ENCODE results near the gene COL21A1. TPM values are rescaled to one million over a fixed set of nuclear protein-coding genes. Genes with fewer than 3 reads are reported as not detected.

Gene COL21A1
- total RNA-seq, 1 experiment from 2014 or later = not detected

DNA sequence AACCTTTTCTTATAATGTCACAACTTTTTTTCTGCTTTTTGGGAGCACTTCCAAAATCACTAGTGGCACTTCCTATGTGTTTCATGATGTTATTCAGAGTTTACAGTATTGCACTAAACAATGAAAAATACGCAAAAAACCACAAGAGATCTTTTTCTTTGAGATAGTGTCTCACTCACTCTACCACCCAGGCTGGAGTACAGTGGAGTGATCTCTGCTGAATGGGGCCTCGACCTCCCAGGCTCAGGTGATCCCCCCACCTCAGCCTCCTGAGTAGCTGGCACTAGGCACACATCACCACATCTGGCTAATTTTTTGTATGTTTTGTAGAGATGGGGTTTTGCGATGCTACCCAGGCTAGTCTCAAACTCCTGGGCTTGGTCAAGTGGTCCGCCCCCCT, 158.7 kb downstream of the COL21A1 start:
- DNase-seq (ENCODE audit: low read depth) = no peak
- in situ Hi-C loops (cut with HindIII; ENCODE audit: low pct_unique_long_range_greater_than_20kb, low sequenced_read_pairs) = no loop called here

DNA sequence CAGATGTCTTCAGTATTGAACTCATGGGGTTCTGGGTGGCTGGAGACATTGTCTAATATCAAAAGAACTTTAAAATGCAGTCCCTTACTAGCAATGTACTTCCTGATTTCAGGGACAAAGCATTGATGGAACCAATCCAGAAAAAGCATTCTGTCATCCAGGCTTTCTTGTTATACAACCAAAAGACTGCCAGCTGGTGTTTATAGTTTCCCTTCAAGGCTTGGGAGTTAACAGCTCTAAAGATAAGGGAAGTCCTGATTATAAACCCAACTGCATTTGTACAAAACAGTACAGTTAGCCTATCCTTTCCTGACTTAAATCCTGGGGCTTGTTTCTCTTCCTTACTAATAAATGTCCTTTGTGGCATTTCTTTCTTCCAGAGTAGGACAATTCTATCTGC, 160.0 kb downstream of the COL21A1 start:
- in situ Hi-C loops (cut with HindIII; ENCODE audit: low pct_unique_long_range_greater_than_20kb, low sequenced_read_pairs) = no loop called here

DNA sequence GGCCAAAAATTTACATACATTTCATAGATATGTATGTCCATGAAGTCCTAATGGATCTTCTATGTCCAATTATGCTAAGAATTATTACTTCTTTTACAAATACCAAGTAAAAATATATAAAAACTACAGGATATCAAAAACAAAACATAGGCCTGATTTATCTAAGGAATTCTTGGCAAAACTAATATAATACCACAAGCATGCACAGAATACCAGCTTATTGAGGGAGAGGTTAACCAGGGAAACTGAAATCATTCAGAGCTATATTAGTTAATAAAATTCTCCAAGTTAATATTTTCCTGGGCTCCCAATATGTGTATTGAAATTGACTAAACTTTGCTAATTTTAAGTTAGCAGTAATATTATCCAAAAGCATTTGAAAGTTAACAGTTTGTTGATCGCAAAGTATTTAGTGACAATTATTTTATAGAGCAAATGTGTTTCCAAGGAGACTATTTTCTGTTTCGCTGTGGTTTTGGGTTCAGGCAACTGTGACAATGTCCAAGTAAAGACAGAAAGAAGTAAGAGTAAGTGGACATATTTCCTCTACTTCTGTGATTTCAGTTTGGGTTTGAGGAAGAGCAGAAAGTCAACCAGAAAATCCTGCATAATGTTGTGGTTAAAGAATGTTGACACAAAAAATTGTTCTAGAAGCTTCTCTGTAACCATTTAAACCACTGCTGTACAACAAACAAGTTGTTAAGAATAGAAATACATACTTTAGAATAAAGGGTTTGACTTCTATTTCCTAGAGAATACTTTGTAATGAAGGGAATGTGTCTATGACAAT, 167.4 kb downstream of the COL21A1 start:
- in situ Hi-C loops (cut with HindIII; ENCODE audit: low pct_unique_long_range_greater_than_20kb, low sequenced_read_pairs) = no loop called here

More for the DNA sequence above, 160.0 kb downstream of the COL21A1 start:
- no peak for DNase-seq (ENCODE audit: low read depth)

GRCh38 chr6:56076033-56076432, 171.3 kb downstream of the COL21A1 start:
- in situ Hi-C loops (cut with HindIII; ENCODE audit: low pct_unique_long_range_greater_than_20kb, low sequenced_read_pairs) = no loop called here
- DNase-seq (ENCODE audit: low read depth) = peak; percentile 47

More for the DNA sequence above, 167.4 kb downstream of the COL21A1 start:
- no peak for DNase-seq (ENCODE audit: low read depth)

DNA sequence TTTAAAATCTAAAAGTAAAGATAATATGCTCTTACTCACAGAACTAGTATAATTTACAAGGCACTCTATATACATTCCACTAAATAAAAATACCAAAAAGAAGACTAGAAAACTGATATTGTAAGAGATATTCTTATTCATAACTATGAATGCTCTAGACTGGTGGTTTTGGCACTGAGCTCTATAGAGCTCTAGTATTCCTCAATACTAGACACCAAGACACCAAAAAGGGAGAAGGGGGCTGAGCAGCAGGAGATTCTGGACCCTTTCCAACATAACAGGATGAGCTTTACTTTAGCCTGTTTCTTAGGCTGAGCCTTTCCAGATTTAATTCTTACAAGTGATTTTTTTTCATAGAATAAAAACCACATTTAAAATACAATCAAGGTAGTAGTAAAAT, 173.6 kb downstream of the COL21A1 start:
- no peak for DNase-seq (ENCODE audit: low read depth)
- in situ Hi-C loops (cut with HindIII; ENCODE audit: low pct_unique_long_range_greater_than_20kb, low sequenced_read_pairs) = no loop called here

DNA sequence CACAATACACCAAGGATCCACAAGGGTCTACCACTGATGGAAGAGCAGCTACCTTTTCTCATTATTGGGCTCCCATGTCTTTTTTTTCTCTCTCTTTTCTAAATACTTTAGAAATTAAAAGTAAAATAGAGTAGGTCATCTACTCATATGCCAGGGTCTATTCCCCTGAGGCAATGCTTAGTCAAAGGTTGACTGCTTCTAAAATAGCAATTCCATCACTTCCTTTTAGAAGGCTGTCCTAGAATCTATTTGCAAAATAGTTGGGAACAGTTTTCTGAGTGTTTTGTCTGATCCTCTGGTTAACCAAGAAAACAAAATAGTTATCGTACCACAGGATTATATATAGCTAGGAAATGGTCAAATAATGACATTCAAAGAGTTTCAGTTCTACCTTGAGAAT, 174.1 kb downstream of the COL21A1 start:
- in situ Hi-C loops (cut with HindIII; ENCODE audit: low pct_unique_long_range_greater_than_20kb, low sequenced_read_pairs) = no loop called here

DNA sequence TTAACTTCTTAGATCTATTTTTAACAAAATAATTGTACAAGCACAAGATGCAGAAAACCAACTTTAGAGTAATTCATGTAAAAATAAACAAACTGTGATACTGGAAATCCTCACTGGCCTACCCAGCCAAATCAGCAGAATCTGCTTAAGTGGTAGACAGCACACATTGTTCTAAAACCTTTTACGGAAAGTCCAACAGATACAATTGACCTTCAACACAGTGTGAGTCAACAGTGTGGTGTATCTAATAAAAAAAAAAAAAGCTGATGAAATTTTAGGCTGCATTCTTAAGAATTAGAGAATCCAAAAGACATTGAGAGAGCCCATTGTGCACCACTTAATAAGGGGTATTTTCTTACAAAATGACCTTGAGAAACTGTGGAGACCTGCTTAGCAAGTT, 174.5 kb downstream of the COL21A1 start:
- in situ Hi-C loops (cut with HindIII; ENCODE audit: low pct_unique_long_range_greater_than_20kb, low sequenced_read_pairs) = no loop called here
- no peak for DNase-seq (ENCODE audit: low read depth)

More for the DNA sequence above, 174.1 kb downstream of the COL21A1 start:
- no peak for DNase-seq (ENCODE audit: low read depth)

DNA sequence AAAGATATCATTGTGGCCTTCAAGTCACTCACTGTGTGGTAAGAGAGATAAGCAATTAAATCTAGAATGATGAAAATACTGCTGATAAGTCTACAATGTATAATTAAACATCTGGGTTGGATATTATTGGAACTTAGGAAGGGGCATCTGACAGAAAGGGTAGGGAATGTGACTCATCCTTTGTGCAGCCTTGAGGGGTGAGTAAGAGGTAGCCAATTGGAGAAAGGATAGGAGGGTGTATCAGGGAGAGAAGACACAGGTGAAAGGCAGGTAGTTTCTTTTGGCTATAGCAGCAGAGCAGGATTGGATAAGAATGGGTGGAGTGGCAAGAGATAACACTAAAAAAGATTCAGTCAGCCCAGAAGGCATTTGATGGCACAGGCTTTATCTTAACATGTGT, 182.0 kb downstream of the COL21A1 start:
- in situ Hi-C loops (cut with HindIII; ENCODE audit: low pct_unique_long_range_greater_than_20kb, low sequenced_read_pairs) = no loop called here

DNA sequence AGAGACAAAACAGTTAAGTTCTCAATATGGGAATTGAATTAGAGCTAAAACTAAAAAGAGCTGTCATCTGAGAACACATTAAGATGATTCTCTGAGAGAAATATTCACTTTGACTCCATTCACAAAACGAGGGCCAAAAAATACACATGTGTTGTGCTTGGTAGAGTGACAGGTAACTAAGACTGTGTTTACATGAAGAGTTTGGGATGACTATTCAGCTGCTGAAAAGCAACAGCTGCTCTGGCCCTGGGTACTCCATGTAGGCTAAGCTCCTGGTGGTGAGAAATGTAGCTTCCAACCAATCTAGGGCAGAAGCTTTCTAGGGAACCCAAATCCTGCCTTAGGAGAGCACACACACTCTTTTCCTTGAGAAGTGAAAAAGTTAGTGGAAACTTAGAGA, 184.5 kb downstream of the COL21A1 start:
- no peak for DNase-seq (ENCODE audit: low read depth)
- in situ Hi-C loops (cut with HindIII; ENCODE audit: low pct_unique_long_range_greater_than_20kb, low sequenced_read_pairs) = no loop called here

More for the DNA sequence above, 182.0 kb downstream of the COL21A1 start:
- no peak for DNase-seq (ENCODE audit: low read depth)

DNA sequence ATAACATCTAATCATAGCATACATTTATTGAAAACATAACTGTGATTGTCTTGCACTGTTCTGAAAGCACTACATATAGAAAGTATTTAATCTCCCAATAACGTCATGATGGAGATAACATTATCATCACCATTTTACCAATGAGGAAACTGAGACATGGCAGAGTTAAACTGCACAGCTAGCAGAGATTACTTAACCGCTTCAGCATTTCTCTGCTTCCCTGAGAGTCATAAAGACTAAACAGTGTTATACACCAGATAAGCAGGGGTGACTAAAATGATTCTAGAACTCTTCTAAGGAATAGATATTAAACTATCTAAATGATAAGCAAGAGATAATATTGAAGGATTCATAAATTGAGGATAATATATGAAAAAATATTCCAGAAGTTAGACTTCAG, 188.7 kb downstream of the COL21A1 start:
- DNase-seq (ENCODE audit: low read depth) = no peak
- in situ Hi-C loops (cut with HindIII; ENCODE audit: low pct_unique_long_range_greater_than_20kb, low sequenced_read_pairs) = no loop called here

DNA sequence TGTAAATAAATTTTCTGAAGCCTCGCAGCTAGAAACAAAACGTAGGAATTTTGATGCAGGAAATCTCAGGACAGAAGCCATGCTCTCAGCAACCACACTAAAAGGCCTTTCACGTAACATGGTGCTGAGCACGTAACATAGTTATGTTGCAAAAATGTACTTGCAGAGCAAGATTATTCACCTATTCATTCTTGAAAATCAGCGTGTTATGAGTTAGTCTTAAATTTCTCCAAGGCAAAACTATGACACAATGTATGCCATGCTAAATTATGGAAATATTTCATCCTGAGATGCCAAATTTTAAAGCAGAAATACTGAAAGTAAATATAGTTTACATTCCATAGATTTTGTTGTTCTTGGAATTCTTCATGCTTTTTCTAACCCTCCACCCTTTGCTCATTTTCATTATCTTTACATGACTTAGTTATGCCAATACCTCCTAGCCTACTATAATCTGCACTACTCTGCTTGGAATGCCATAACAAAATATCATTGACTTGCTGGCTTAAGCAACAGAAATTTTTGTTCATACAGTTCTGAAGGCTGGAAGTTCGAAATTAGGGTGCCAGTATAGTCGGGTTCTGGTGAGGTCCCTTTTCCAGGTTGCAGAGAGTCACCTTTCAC, 192.2 kb downstream of the COL21A1 start:
- in situ Hi-C loops (cut with HindIII; ENCODE audit: low pct_unique_long_range_greater_than_20kb, low sequenced_read_pairs) = no loop called here
- no peak for DNase-seq (ENCODE audit: low read depth)

DNA sequence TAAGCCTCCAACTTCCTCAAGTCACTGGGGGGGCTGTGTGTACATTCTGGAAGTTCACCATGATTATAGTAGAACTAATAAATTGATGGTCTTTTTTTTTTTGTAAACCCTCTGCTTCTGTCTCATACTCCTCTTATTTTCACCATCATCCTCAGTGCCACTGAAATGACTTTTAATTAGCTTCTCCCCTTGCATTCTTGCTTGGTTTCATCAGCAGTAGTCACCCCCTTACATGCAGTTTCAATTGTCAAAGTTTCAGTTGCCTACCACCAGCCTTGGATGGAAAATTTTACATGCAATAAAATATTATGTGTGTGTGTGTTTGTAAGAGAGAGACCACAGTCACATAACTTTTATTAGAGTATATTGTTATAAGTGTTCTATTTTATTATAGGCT, 196.2 kb downstream of the COL21A1 start:
- no peak for DNase-seq (ENCODE audit: low read depth)
- in situ Hi-C loops (cut with HindIII; ENCODE audit: low pct_unique_long_range_greater_than_20kb, low sequenced_read_pairs) = no loop called here

GRCh38 chr6:56050530-56051201, 196.7 kb downstream of the COL21A1 start:
- DNase-seq (ENCODE audit: low read depth) = no peak
- in situ Hi-C loops (cut with HindIII; ENCODE audit: low pct_unique_long_range_greater_than_20kb, low sequenced_read_pairs) = no loop called here

GRCh38 chr6:56048601-56049000, 198.8 kb downstream of the COL21A1 start:
- no peak for DNase-seq (ENCODE audit: low read depth)
- in situ Hi-C loops (cut with HindIII; ENCODE audit: low pct_unique_long_range_greater_than_20kb, low sequenced_read_pairs) = no loop called here

DNA sequence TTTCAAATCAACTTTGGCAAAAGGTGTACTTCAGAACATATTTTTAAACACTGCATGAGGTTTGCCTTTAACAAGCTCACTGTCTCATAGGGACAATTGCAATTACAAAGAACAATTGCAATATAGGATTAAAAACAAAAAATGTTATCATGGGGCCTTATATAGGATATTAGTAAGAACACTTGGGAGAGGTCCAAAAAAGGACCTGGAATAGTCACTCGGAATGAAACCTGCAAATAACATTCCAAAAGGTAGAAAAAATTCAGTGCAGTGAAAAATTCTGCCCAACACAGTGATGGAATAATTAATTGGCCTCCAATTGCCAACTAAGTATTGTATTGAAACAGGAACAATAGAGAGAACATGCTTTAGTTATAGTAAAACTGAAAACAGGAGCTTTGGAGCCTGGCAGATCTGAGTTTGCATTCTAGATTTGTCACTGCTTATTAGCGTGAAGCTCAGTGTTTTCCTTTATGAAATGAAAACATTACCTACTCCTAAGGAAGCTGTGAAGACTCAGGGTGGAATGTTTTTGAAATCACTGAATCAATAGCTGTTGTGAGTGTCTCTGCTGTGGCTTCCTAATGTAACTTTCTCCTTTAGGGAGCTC, 199.3 kb downstream of the COL21A1 start:
- no peak for DNase-seq (ENCODE audit: low read depth)
- in situ Hi-C loops (cut with HindIII; ENCODE audit: low pct_unique_long_range_greater_than_20kb, low sequenced_read_pairs) = no loop called here

- peak; percentile 45 for DNase-seq (ENCODE audit: low read depth)
- in situ Hi-C loops (cut with HindIII; ENCODE audit: low pct_unique_long_range_greater_than_20kb, low sequenced_read_pairs) = no loop called here
Observed at GRCh38 chr6:56046576-56046975, 200.8 kb downstream of the COL21A1 start.

DNA sequence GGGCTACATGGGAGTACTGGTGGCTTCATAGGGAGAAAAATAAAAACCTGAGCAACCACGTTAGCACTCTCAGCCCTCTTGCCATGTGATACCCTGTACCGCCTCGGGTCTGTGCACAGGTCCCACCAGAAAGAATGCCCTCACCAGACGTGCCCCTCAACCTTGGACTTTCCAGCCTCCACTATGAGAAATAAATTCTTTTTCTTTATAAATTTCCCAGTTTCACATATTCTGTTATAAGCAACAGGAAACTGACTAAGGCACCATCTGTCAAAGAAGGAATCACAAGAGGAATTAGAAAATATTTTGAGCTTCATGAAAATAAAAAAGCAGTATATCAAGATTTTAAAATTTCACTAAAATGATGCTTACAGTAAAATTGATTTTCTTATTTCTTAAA, 203.6 kb downstream of the COL21A1 start:
- in situ Hi-C loops (cut with HindIII; ENCODE audit: low pct_unique_long_range_greater_than_20kb, low sequenced_read_pairs) = no loop called here
- DNase-seq (ENCODE audit: low read depth) = no peak

DNA sequence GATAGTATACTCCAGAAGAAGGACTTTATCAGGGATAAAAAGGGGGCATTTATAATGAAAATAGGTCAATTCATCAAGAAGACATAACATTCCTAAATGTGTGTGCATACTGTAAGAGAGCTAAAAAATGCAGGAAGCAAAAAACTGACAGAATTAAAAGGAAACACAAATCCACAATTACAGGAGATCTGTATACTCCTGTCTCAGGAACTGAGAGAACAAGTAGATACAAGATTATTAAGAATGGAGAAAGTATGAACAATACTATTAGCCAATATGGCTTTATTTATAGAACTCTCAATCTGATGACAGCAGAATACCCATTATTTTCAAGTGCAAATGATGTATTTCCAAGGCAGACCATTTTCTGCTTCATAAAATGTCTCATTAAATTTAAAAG, 204.3 kb downstream of the COL21A1 start:
- in situ Hi-C loops (cut with HindIII; ENCODE audit: low pct_unique_long_range_greater_than_20kb, low sequenced_read_pairs) = no loop called here
- DNase-seq (ENCODE audit: low read depth) = no peak

- in situ Hi-C loops (cut with HindIII; ENCODE audit: low pct_unique_long_range_greater_than_20kb, low sequenced_read_pairs) = no loop called here
- no peak for DNase-seq (ENCODE audit: low read depth)
Observed at GRCh38 chr6:56041591-56041990, 205.8 kb downstream of the COL21A1 start.

All from Caki2 (cell line).